ENCODE data around the gene SLC7A11.
"Not testable (repeated sequence)": the region's sequence is repeated elsewhere in the genome, so short reads cannot be mapped to it uniquely, and the experiment has no call there.

SLC7A11 gene

DNA sequence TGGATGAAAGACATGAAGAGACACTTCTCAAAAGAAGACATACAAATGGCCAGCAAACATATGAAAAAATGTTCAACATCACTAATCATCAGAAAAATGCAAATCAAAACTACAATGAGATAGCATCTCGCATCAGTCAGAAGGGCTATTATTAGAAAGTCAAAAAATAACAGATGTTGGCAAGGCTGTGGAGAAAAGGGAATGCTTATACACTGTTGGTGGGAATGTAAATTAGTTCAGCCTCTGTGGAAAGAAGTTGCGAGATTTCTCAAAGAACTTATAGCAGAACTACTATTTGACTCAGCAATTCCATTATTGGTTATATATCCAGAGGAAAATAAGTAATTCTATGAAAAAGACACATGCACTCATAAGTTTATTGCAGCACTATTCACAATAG lies 31.6 kb downstream of the SLC7A11 start:
- not testable (repeated sequence) for DNase-seq (ENCODE audit: low read depth in 2 of 2)

DNA sequence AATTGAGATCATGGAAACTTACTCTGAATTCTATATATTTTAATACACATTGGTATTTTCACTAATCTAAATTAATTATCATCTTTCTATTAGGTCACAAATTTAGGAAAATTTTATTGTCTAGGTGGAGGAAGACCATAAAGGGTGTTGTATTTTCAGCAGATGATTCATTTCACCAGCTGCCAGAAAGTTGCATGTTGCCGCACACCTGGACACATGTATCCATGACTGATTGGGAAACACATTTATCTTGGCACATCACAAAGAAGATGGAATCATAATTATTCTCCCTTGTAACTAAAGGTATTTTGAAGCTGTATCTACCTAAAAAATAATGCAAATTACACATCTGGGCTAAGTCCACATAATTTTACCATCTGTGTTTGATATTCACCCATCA lies 33.1 kb downstream of the SLC7A11 start:
- no peak for DNase-seq (ENCODE audit: low read depth in 2 of 2)

DNA sequence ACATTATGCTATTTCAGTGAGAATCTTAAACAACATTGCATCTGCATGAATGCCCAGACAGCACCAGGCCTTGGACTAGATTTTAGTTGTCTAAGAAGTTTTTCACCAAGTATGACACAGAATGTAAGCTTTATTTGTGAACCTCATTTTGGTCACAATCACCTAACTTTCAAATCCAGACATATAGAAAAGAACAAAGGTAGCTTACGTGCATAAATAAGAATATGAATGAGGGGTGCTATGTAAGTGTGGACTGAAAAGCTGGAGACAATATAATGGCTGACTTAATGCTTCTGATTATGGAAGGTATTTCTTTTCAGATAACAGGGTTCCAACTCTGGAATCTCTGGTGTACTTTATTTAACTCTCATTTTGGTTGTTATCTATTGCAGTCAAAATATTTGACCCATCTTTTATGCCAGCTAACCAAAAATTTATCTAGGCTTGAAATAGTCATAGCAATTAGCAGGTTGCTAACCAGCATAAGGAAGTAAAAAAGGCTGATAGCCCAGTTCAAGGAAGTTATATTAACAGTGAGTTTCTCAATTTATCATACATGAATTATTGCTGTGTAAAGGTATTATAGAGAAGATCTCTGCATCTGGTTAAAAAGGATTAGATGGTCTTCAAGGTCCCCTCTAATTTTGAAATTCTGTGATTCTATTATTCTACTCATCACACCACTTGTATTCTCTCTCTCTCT lies 36.5 kb downstream of the SLC7A11 start:
- no peak for DNase-seq (ENCODE audit: low read depth in 2 of 2)

DNA sequence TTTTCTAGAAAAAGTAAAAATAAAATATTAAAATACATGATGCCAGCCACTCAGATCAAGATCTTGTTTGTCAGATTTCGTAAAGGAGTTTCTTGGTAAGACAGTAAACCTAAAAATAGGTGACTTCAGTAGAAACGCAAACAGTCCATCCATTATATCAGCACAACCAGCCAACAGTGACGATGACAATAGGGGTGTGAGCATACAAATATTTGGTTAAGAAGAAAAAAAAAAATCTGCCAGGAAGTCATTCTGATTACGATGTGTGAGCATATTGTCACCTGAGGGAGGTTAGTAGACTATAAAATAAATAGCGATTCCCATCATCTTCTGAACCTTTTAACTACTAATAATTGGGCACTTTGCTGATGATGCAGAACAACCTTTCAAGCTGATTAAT lies 37.6 kb downstream of the SLC7A11 start:
- no peak for DNase-seq (ENCODE audit: low read depth in 2 of 2)

DNA sequence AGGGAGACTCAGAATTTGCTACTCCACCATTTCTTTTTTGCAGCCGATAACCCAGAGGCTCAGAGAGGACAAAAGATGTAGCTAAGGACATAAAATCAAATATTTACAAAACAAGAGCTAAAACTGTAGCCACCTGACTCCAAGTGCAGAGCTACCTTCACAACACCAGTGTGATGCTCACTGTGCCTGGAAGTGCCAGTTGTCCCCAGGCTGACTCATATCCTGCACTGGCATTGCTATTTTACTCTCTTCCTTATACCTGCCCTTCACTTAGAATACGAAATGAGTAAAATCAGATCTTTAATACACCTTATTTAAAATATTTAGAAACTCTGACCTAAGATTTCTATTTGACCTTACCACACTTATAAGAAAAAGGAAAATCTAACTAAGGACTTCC lies 39.5 kb downstream of the SLC7A11 start:
- DNase-seq (ENCODE audit: low read depth in 2 of 2), result no peak

DNA sequence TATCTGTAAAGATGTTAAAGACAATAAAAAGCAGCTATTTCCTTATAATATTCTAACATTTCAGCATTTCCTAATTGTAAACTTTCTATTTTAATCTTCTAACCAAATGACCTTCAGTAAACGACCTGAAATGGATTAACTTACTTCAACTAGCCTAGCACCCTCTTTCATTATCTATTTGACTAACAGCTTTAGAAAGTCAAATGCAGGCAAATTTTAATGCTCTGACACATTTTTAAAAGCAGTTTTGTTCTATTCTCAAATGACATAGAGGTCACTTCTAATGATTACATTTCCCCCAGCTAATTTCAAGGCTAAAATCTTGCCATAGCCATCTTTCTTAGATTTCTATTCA lies 41.9 kb downstream of the SLC7A11 start:
- DNase-seq (ENCODE audit: low read depth in 2 of 2), result no peak

DNA sequence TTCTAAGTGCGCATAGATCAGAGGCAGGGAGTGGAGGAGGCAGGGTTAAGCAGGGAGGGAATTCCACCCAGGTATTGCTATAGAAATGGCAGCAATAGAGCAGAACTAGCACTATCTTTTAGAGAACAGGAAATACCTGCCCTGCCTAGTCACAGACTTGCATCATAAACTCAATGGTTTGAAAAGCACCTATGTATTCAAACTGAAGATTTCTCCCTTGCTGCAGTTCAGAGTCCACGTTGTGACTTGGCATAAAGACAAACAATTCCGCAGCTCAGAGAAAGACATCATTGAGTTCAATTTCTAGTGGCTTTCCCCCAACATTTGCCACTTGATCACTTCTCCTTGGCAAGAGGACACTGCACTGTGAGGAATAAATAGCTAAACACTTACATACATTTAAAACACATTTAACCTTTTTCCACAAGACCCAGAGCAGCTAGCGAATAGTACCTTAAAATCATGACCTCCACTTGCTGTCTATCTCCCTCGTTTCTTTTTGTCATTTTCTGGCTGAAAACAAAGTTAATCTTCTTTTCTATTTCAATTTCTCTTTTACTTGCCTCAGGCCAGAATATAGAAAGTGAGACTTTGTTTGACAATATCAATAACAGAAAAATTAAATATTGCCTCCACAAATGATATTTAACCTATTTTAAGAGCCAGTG lies 42.4 kb downstream of the SLC7A11 start:
- no peak for DNase-seq (ENCODE audit: low read depth in 2 of 2)

DNA sequence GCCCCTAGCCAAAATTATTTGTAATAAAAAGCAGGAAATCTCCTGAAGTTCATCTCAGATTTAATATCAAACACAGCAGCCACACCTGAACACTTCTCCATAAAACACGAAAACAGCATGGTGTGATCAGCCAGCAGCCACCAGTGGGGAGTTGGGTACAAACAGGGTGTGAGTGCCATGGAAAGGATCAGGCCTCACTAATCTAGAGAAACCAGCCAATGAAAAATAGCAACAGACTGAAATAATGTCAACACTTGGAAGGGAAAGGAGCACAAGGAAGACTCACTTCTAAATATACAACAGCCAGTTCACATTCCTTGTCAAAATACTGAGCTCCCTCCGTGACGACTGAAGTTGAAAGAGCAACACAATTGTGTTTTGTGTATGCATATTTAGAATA lies 46.0 kb downstream of the SLC7A11 start:
- DNase-seq (ENCODE audit: low read depth in 2 of 2), result no peak

DNA sequence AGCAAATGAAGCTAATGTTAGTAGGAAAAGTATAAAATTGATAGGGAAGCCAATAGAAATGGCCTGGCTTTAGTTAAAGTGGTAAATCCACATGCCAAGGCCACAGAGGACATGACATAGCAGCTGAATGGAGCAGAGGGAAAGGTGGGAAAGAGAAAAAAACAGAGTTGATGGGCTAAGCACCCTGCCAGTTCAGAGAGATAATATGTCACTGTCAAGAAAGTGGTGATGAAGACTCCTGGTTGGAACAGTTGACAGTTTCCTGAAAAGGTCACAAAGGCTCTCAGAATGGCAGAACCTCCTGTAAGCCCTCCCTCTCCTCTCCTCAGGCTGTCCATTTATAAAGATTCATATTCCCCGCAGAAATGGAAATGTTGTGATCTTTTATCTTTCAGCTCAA lies 48.2 kb downstream of the SLC7A11 start:
- DNase-seq (ENCODE audit: low read depth in 2 of 2), result no peak

DNA sequence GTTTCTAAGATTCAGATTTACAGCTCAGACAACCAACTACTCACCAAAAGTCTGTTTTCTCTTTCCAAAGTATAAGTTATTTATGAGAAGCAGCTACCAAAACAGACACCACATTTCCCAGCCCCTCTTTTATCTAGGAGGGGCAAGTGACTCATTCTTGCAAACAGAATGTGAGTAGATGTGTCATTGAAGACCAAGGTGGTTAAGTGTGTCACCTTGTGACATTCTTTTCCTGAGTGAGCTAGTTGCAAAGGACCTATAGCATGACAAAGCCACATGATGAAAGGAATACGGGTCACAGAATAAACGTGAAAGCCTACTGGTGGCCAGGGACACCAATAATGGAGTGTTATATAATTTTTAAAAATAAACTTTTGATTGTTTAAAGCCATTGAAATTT lies 50.0 kb downstream of the SLC7A11 start:
- DNase-seq (ENCODE audit: low read depth in 2 of 2), result no peak

DNA sequence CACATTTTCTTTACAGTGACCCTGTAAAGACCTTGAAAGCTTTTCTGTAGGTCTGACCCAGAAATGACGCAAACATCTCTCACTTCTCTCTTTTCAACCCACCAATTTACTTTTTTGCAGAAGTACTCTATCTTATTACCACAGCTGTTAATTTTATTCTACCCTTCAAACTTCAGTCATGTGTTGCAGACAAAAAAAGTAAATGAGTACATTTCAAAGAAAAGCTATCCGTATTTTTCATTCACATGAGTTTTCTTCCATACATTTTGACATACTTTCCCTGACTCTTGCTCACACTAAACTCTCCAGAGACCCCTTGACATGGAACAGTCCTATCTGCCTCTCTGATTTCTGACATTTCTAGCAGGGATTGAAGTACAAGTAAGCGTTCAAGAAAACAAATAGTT lies 51.7 kb downstream of the SLC7A11 start:
- DNase-seq (ENCODE audit: low read depth in 2 of 2), result no peak

DNA sequence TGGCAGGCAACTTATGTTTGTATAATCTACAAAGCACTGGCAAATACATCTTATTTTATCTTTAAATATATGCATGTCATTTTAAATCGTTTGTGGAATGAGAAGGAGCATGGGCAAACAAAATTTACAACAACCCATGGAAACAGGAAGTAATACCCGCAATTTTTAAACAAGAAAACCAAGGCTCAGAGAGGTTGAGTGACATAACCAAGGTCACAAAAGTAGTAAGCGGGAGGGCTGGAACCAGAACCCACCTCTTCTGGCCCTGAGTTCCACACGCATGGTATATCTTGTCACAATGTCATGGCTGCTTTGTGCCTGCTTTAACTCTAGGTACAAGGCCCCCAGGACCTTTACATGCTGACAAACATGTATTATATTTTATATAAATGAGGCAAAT lies 52.9 kb downstream of the SLC7A11 start:
- DNase-seq (ENCODE audit: low read depth in 2 of 2), result no peak

DNA sequence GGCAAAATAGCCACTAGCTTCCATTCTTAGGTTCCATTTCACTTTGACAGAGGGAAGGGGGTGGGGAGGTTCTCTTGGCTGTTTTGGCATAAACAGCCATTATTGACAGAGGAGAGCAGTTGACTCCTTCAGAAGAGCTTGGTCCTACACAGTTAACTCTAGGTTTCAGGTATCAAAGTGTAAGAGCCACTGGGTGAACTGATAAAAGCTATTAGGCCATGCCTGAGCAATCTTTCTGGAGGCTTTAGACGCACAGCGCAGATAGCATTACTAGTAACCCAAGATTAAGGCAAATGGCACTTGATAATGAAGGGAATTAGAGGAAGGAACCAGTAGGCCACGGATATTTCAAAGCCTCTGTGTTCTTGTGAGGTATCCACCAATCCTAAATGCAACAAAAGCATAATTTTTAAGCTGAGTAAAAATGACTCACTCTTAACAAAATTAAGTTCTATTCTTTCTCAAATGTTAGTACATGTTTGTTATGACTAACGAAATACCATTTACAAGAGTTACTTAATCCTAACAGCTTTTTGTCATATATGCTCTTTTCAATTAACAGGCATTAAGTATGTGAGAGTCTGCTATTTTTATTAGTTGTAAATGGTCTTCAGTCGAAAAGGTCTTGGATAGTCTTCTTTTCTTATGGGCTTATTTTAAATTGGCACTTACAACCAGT lies 53.6 kb downstream of the SLC7A11 start:
- DNase-seq (ENCODE audit: low read depth in 2 of 2), result no peak

DNA sequence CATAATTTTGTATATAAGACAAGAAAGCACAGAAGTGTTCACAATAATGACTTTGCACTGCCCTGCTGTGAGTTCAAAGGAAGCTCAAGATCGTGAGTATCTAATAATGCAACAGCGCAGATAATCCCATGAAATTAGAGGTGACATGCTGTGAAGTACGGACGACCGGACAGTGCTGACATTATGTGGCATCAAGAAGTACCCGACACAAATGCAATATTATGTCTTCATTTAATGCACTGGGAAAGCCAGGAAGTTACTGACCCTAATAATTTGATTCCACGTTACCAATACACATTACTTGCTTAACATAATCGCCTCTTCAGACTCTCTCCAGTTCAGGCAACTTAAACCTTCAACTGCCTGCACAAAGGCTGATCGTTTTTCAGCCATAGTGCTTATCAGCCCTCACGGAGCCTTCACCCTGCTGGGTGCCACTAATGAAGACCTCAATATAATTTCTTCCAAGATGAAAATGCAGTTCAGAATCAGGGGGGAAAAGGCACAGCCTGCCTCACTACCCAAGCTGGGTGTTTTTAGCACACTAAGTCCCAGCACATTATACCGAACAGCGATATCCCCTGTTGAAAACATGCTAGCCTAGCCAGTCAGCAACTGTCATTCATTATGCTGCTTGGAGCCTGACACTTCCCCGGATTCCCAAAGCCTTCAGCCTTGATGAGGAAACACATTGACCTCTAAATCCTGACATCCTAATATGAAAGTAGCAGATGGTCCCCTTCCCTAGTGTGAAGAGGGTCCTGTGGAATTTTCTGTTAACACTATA lies 56.1 kb downstream of the SLC7A11 start:
- DNase-seq (ENCODE audit: low read depth in 2 of 2), result no peak

DNA sequence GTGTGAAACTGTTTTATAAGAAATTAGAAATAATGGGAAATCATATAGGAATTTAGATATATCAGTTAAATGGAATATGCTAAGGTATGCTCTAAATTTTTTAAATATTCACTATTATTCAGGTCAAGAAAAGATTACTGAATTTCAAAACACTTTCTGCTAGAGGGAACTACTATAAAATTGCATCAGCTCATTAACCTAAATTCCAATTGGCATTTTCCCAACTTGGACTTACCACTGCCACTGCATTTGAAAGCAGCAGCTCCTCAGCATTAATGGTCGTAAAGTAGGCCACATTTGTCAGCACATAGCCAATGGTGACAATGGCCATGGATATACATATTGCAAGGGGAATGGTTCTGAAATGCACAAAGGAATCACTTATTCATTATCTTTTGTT lies 57.3 kb downstream of the SLC7A11 start:
- DNase-seq (ENCODE audit: low read depth in 2 of 2), result no peak

DNA sequence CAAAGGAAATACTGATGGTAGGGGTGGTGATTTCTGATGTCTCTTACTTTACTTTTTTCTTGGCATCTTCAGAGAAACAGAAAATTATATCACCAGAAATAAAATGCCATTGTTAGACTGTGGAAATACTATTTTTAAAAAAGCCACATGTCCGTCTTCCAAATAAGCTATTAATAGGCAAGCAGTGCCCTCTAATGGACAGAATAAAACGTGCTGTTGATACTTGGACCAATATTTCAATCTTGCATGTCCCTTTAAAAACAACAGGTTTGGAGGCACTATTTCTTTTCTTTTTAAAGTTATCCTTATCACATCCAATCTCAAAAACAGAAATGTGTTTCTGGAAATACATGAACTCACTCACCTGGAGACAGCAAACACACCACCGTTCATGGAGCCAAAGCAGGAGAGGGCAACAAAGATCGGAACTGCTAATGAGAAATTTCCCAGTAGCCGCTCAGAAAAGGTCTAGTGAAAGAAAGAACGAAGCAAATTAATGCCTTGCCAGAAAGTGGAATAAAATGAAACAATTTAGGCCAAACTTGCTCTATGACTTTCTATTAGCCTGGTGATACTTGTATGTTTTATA lies 59.2 kb downstream of the SLC7A11 start:
- DNase-seq (ENCODE audit: low read depth in 2 of 2), result no peak

DNA sequence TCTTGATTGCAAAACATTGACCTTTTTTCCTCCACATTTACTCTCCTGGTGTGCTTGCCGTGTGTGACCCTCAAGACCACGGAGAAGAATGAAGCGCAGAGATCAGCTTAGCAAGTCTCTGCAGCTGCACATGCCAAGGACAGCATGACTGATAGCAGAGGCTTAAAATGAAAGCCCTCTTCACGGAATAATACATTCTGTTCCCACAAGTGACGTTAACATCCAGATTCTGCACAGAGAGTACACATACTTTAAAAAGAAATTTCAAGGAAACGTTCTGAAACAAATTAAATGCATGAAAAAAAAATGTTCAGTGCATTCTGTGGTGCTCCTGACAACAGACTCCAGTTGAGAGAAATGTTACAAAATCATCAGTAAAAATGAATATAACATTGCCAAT lies 60.9 kb downstream of the SLC7A11 start:
- DNase-seq (ENCODE audit: low read depth in 2 of 2), result no peak

DNA sequence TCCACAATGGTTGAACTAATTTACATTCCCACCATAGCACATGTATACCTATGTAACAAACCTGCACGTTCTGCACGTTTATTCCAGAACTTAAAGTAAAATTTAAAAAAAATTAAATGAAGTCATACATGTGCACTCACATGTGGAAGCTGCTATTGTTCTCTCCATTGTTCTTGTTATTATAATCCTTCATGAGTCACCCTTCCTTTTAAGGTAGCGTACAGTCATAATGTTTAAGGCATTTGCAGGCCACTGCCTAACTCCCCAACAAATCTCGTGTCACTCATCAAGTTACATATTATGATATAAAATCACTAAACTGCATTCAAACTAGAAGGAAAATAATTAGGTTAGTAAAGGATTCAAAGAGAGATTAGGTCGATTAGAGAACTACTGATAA lies 63.6 kb downstream of the SLC7A11 start:
- DNase-seq (ENCODE audit: low read depth in 2 of 2), result no peak

DNA sequence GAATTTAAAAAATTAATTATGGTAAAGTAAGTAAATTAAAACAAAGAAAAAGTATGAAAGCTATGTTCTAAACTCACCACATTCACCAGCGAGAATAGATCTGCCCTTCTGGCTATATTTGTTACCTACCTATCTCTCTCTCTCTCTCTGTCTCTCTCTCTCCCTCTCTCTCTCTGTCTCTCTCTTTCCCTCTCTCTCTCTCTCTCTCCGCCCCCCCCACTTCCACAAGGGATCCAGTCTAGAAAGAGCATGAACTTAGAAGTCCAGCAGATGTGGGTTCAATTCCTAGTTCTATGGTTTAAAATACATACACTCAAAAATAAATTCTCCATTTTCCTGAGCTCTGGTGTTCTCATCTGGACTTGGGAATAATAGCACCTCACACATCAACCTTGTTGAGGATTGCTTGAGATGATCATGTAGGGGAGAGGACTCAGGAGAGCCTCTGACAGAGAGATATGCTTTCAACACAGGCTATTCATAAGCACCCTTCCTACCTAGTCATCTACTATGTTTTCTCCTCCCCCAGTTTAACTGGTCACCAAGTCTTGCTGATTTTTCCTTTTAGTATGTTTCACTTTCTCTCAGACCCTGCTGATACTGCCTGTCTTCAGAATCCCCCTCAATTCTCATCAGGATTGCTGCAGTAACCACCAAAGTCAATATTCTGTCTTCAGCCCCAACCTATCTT lies 64.7 kb downstream of the SLC7A11 start:
- DNase-seq (ENCODE audit: low read depth in 2 of 2), result no peak

DNA sequence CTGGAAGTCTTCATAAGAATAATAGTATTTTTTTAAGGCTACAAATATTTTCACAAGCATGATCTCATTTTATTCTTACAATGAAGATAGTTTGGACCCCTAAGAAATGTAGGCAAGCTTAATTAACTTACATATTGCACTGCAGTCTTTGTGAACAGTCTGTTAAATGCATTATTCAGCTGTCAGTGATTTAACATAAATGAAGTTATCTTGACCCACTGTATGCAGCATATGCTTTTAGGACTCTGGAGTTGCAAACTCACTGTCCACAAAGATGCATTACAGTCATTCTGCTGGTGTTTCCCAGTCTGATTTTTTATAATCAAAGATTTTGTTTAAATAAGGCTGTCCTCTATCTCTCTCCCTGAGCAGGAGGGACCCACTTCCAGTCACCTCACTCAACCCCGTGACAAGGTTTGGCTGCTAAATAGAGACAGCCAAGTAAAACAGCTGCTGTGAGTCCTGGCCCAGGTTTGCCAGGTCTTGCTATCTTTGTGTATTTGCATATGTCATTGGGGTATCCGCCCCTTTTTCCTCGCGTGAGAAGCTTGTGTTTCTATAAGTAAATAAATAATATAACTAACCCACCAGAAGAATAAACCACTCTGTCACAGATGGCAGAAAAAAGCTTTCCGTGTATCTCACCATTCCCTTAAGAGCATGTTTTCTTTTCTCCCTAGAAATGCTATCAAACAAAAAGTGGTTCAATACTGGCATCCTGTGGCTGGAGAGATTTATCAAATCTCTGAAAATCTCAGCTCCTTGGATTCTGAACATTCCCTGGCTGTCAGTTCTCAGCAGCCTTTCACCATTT lies 67.0 kb downstream of the SLC7A11 start:
- no peak for DNase-seq (ENCODE audit: low read depth in 2 of 2)

DNA sequence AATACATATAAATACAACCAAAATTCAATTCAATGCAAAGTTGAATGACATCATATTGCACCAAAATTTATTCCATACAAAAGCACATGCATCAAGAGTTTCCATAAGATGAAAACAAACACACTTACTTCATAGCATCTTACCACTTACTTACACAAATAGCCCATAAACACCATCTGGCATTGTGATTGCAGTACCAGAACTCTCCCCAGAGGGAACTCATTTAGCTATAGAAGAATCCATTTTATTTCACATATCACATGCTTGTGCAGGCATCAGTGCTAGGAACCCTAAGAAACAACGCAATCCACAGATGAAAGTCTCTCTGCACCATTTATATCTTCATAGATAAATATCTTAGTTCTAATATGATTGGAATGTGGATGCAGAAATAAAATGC lies 77.9 kb downstream of the SLC7A11 start:
- DNase-seq (ENCODE audit: low read depth in 2 of 2), result no peak

Data from stimulated activated CD4-positive, alpha-beta T cell treated with anti-CD3 and anti-CD28 coated beads, Interleukin-4, amount 100 ng/mL, for 48 hours (primary cell).